PC-9 (cell line): ENCODE measurements around the gene ORC3. TPM values are rescaled to one million over a fixed set of nuclear protein-coding genes. Genes with fewer than 3 reads are reported as not detected.

Experiments
- BruUV-seq: library from RNA; stranded (reverse); fragments of 400-500 nt; replicated peaks from 2 replicates; lab custom pipeline; 2021; lab: Mats Ljungman, UMichigan
- CTCF ChIA-PET: fragments of 300-600 bp; sonication (Branson Sonifier 250); formaldehyde crosslinking; loops from one replicate; lab custom pipeline; 2022; ENCODE audit warnings: antibody characterized with exemption; lab: Charles Lee
- POLR2A ChIA-PET: fragments of 300-600 bp; sonication (Branson Sonifier 250); formaldehyde crosslinking; loops from one replicate; lab custom pipeline; 2022; ENCODE audit warnings: antibody characterized with exemption; ENCODE audit not compliant: unreplicated experiment; lab: Charles Lee
- DNase-seq, 2 experiments: peaks; one replicate each; pipeline versions ENCODE4 v3.0.0 to v3.0.0-alpha.2; 2015 to 2022; ENCODE audit warnings: mixed read lengths in 1 of 2
- H2AFZ ChIP-seq: fragments of 200-600 bp; sonication (generic); 2 replicates; pipeline ENCODE4 v1.8.1; 2017; ENCODE audit warnings: antibody characterized with exemption
- H3F3A ChIP-seq: fragments of 200-600 bp; sonication (generic); 2 replicates; pipeline ENCODE4 v1.8.1; 2017; ENCODE audit warnings: antibody characterized with exemption, mild to moderate bottlenecking, low read depth; ENCODE audit not compliant: insufficient read depth
- H3K27ac ChIP-seq: fragments of 200-600 bp; sonication (generic); 2 replicates; pipeline ENCODE4 v1.6.1; 2016; ENCODE audit warnings: mixed run types
- H3K27me3 ChIP-seq: fragments of 200-600 bp; sonication (generic); 2 replicates; pipeline ENCODE4 v1.6.1; 2016; ENCODE audit warnings: low read depth, mixed run types; ENCODE audit not compliant: insufficient read depth
- H3K36me3 ChIP-seq: fragments of 200-600 bp; sonication (generic); 2 replicates; pipeline ENCODE4 v1.6.1; 2016; ENCODE audit warnings: low read depth, mixed run types
- H3K4me1 ChIP-seq: fragments of 200-600 bp; sonication (generic); replicated peaks from 2 replicates; pipeline ENCODE4 v1.6.1; 2016; ENCODE audit warnings: mixed run types; ENCODE audit not compliant: insufficient read depth
- H3K4me2 ChIP-seq: fragments of 200-600 bp; sonication (generic); 2 replicates; pipeline ENCODE4 v1.6.1; 2017; ENCODE audit warnings: mixed run types
- H3K4me3 ChIP-seq: fragments of 200-600 bp; sonication (generic); 2 replicates; pipeline ENCODE4 v1.6.1; 2016; ENCODE audit warnings: mixed run types
- H3K79me2 ChIP-seq: fragments of 200-600 bp; sonication (generic); 2 replicates; pipeline ENCODE4 v1.6.1; 2017; ENCODE audit warnings: low read depth, mixed run types
- H3K9me2 ChIP-seq: fragments of 200-600 bp; sonication (generic); 2 replicates; pipeline ENCODE4 v1.8.1; 2017; ENCODE audit warnings: mild to moderate bottlenecking; ENCODE audit not compliant: insufficient read depth
- H3K9me3 ChIP-seq: fragments of 200-600 bp; sonication (generic); 2 replicates; pipeline ENCODE4 v1.8.1; 2016; ENCODE audit warnings: low read depth; ENCODE audit not compliant: insufficient read depth
- H4K20me1 ChIP-seq: fragments of 200-600 bp; sonication (generic); 2 replicates; pipeline ENCODE4 v1.8.1; 2017; ENCODE audit not compliant: insufficient read depth
- EZH2 ChIP-seq: fragments of 200-600 bp; sonication (generic); IDR thresholded peaks from 2 replicates; pipeline ENCODE4 v1.8.0; 2017; ENCODE audit warnings: antibody characterized with exemption, low read depth
- intact Hi-C: fragments of 100-400 bp; cut with micrococcal nuclease; formaldehyde crosslinking; loops from one replicate; pipeline ENCODE4 v1.10.0; 2022; ENCODE audit not compliant: unreplicated experiment
- total RNA-seq: library from RNA; stranded (reverse); gene quantifications from 2 replicates; pipeline ENCODE4 v1.2.3, GENCODE V29; 2021
- TF ChIP-seq, protein P1 (sequence below): fragments of 200-600 bp; sonication (generic); conservative IDR thresholded peaks from 2 replicates; pipeline ENCODE4 v1.6.1; 2017; ENCODE audit warnings: mixed run types, antibody characterized with exemption, mild to moderate bottlenecking, moderate library complexity

The ORC3 gene
- total RNA-seq, 1 experiment from 2014 or later: 24.3 TPM

- DNase-seq: no peak
- ChIA-PET CTCF (no interaction called here), POLR2A (no interaction called here)
- H3K4me1 ChIP-seq: 0 out of 2 replicates have a peak, but pooled peaks cover 8% of the 10 kb centered on the region
- H3K36me3 ChIP-seq: peaks cover 3% of the 10 kb centered on the region; the same call in 1 of the 2 replicates
- H3K79me2 ChIP-seq: no peaks in the 10 kb centered on the region
- BruUV-seq: no TSS peak
- no peaks in the 10 kb centered on the region for H3K27me3 ChIP-seq
- peaks cover 4% of the 10 kb centered on the region; the same call in 1 of the 2 replicates for H3F3A ChIP-seq
- H3K4me2 ChIP-seq: no peak overlapping the region
- no peak overlapping the region for H3K27ac ChIP-seq
- no peak for TF ChIP-seq EZH2
- TF ChIP-seq, protein P1, sequence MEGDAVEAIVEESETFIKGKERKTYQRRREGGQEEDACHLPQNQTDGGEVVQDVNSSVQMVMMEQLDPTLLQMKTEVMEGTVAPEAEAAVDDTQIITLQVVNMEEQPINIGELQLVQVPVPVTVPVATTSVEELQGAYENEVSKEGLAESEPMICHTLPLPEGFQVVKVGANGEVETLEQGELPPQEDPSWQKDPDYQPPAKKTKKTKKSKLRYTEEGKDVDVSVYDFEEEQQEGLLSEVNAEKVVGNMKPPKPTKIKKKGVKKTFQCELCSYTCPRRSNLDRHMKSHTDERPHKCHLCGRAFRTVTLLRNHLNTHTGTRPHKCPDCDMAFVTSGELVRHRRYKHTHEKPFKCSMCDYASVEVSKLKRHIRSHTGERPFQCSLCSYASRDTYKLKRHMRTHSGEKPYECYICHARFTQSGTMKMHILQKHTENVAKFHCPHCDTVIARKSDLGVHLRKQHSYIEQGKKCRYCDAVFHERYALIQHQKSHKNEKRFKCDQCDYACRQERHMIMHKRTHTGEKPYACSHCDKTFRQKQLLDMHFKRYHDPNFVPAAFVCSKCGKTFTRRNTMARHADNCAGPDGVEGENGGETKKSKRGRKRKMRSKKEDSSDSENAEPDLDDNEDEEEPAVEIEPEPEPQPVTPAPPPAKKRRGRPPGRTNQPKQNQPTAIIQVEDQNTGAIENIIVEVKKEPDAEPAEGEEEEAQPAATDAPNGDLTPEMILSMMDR: no peak
- intact Hi-C loops: no loop called here
- no peak overlapping the region for H2AFZ ChIP-seq
- H3K4me3 ChIP-seq: no peak overlapping the region
- H3K9me2 ChIP-seq: no peaks in the 10 kb centered on the region
- H4K20me1 ChIP-seq: no peaks in the 10 kb centered on the region
- H3K9me3 ChIP-seq: no peaks in the 10 kb centered on the region
These were observed 78.1 kb downstream of the ORC3 start for GRCh38 chr6:87668013-87668412.

DNA sequence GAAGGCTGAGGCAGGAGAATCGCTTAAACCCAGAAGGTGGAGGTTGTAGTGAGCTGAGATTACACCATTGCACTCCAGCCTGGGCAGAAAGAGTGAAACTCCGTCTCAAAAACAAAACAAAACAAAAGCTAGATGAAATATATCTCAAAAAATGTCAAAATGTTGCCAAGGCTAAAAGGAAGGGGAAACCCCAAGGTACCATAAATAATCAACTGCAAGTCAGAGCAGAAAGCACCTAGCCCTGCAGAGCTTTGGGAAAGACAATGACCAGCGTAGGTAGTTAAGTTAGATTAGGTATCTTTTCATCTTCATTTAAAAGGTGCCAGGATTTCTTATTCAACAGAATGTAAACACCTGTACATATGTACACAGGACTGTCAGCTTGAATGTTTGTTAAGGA, 79.1 kb downstream of the ORC3 start:
- Histone ChIP-seq H3K4me1 (0 out of 2 replicates have a peak, but pooled peaks cover 8% of the 10 kb centered on the region), H3K9me2 (no peaks in the 10 kb centered on the region), H2AFZ (no peak overlapping the region), H3K79me2 (no peaks in the 10 kb centered on the region), H3K4me3 (no peak overlapping the region), H3F3A (peaks cover 9% of the 10 kb centered on the region; the same call in 1 of the 2 replicates), H3K27me3 (no peaks in the 10 kb centered on the region), H3K27ac (no peak overlapping the region), H3K4me2 (no peak overlapping the region), H3K9me3 (no peaks in the 10 kb centered on the region), H3K36me3 (peaks cover 3% of the 10 kb centered on the region; the same call in 1 of the 2 replicates), H4K20me1 (no peaks in the 10 kb centered on the region)
- CTCF ChIA-PET: no interaction called here
- POLR2A ChIA-PET: interaction anchor here (0.7 kb wide), 1 partner anchor 39 kb away, joined by 7 read pairs; no protein-coding TSS in a partner anchor
- DNase-seq: no peak
- no peak for TF ChIP-seq EZH2
- TF ChIP-seq, protein P1: no peak
- intact Hi-C loops: no loop called here
- BruUV-seq: no TSS peak

GRCh38 chr6:87670707-87671106, 80.8 kb downstream of the ORC3 start:
- Histone ChIP-seq H2AFZ (no peak overlapping the region), H3K27me3 (no peaks in the 10 kb centered on the region), H3F3A (peaks cover 13% of the 10 kb centered on the region; the same call in 1 of the 2 replicates), H3K4me2 (no peak overlapping the region), H3K9me3 (no peaks in the 10 kb centered on the region), H3K79me2 (no peaks in the 10 kb centered on the region), H3K4me1 (0 out of 2 replicates have a peak, but pooled peaks cover 8% of the 10 kb centered on the region), H3K9me2 (no peaks in the 10 kb centered on the region), H4K20me1 (no peaks in the 10 kb centered on the region), H3K27ac (no peak overlapping the region), H3K4me3 (no peak overlapping the region), H3K36me3 (peaks cover 7% of the 10 kb centered on the region; the same call in 1 of the 2 replicates)
- ChIA-PET POLR2A (no interaction called here), CTCF (no interaction called here)
- intact Hi-C loops: no loop called here
- no peak for DNase-seq
- no TSS peak for BruUV-seq
- TF ChIP-seq EZH2: no peak
- TF ChIP-seq, protein P1: no peak
